IPS-NIHi7 (cell line): ENCODE results near the gene HMGA1.

Source experiments
- DNase-seq: peaks from one replicate; pipeline ENCODE4 v3.0.0; 2012; ENCODE audit warnings: mixed read lengths; ENCODE audit errors: extremely low spot score

HMGA1 gene

DNA sequence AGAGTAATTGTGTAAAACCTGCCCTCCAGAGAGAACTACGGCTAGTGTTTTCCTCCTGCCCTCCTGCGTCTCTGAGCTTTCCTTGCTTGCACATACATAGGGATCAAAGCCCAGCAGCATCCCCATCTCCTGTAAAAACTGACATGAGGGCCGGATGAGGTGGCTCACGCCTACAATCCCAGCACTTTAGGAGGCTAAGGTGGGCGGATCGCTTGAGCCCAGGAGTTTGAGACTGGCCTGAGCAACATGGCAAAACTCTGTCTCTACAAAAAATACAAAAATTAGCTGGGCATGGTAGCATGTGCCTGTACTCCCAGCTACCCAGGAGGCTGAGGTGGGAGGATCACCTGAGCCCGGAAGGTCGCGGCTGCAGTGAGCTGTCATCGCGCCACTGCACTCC is 52.5 kb downstream of the HMGA1 start:
- DNase-seq = no peak

DNA sequence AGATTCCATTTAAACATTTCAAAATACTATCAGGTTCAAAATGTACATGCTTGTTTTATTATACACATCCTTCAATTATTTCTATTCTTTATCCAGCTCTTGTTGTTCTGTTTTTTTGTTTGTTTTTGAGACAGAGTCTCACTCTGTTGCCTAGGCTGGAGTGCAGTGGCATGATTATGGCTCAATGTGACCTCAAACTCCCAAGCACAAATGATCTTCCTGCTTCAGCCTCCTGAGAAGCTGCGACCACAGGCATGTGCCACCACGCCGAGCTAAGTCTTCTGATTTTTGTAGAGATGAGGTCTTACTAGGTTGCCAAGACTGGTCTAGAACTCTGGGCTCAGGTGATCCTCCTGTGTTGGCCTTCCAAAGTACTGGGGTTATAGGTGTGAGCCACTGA is 56.3 kb downstream of the HMGA1 start:
- no peak for DNase-seq

GRCh38 chr6:34295721-34296120 is 59.0 kb downstream of the HMGA1 start:
- DNase-seq = no peak
